HG03565 (cell line): ENCODE measurements around the gene ACTA1.
"Not testable (repeated sequence)": the region's sequence is repeated elsewhere in the genome, so short reads cannot be mapped to it uniquely, and the experiment has no call there.

Experiments
- ATAC-seq: cut with Tn5 transposase; IDR thresholded peaks from one replicate; pipeline ENCODE4 v1.9.1; 2021; ENCODE audit warnings: mild to moderate bottlenecking, moderate library complexity; ENCODE audit not compliant: unreplicated experiment

The ACTA1 gene

GRCh38 chr1:229409616-229410369 lies 24.1 kb downstream of the ACTA1 start:
- no peak for ATAC-seq

DNA sequence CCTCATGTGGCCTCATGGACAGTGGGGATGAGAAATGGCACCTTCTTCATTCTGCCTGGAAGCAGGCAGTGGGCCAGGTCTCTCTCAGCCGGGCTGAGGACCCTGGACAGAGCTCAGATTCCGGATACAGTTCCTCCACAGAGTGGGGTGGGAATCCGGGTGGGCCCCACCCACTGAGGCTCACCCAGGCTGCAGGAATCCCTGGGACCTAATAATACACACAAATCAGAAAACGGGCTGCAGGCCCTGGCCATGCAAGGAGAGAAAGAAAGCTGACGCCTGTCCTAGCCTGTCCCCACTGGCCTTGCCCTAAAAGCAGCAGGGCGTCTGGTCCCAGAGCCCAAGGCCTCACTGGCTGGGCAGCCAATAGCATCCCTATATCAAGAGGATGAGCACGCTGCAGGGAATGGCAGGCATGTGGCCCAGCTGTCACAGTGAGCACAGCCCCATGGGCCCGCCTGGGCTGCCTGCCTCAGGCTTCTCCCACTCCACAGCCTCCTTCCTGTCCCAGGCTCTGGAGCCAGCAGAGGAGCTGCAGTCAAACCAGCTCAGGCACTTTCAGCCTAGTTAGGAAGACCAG lies 25.3 kb downstream of the ACTA1 start:
- ATAC-seq = no peak

- ATAC-seq = no peak
These were observed 26.5 kb downstream of the ACTA1 start for GRCh38 chr1:229407206-229408026.

- no peak for ATAC-seq
These were observed 27.1 kb downstream of the ACTA1 start for GRCh38 chr1:229406798-229407197.

GRCh38 chr1:229403573-229403972 lies 30.3 kb downstream of the ACTA1 start:
- no peak for ATAC-seq

GRCh38 chr1:229402993-229403392 lies 30.9 kb downstream of the ACTA1 start:
- no peak for ATAC-seq

- ATAC-seq = not testable (repeated sequence)
These were observed 31.6 kb downstream of the ACTA1 start for GRCh38 chr1:229402329-229402728.

- ATAC-seq = no peak
These were observed 36.1 kb downstream of the ACTA1 start for GRCh38 chr1:229397762-229398161.

- no peak for ATAC-seq
These were observed 37.2 kb downstream of the ACTA1 start for GRCh38 chr1:229396585-229397206.

DNA sequence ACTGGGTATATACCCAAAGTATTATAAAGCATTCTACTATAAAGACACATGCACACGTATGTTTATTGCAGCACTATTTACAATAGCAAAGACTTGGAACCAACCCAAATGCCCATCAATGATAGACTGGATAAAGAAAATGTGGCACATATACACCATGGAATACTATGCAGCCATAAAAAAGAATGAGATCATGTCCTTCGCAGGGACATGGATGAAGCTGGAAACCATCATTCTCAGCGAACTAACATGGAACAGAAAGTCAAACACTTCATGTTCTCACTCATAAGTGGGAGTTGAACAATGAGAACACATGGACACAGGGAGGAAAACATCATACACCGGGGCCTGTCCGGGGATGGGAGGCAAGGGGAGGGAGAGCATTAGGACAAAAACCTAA lies 39.4 kb downstream of the ACTA1 start:
- ATAC-seq = not testable (repeated sequence)

DNA sequence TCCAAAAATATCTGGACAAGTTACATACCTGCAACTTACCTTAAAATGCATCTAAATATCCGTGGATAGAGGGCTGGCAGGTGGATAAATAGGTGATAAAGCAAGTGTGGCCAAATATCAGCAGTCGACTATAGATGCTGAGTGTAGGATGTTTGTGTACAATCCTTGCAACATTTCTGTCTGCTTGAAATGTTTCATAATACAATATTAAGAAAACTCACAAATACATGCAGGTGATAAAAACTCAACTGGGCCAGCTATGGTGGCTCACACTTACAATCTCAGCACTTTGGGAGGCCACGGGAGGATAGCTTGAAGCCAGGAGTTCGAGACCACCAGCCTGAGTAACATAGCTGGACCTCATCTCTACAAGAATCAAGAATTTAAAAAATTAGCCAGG lies 41.0 kb downstream of the ACTA1 start:
- no peak for ATAC-seq

GRCh38 chr1:229390130-229390529 lies 43.8 kb downstream of the ACTA1 start:
- ATAC-seq = no peak

DNA sequence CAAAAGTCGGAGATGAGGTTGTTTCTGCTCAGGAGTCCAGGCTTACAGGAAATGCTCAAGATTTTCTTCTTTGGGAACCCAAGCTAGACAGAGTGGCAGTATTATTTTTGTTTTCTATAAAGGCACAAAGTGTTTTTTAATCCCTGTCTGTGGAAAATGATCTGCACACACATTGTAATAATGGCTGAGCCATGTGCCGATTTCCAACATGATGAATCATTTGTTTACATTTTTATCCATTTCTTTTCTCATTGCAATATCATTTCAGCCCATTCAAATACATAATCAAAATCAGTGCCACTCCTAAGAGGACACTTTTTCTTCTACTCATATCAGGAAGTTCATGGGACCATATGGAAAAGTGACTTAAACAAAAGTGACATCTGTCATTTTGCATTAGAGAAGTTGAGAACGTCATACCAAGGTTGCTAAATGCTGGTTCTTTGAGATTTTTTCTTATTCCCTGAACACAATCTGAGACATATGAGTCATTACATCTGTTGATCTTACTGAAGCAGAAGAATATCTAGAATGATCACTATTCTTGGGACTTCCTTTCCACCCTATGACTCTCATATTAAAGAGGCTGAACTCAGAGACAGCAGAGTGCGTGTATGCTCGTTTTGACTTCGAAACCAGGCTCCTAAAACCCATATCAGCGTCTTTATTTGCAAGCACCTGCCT lies 44.9 kb downstream of the ACTA1 start:
- ATAC-seq = no peak

DNA sequence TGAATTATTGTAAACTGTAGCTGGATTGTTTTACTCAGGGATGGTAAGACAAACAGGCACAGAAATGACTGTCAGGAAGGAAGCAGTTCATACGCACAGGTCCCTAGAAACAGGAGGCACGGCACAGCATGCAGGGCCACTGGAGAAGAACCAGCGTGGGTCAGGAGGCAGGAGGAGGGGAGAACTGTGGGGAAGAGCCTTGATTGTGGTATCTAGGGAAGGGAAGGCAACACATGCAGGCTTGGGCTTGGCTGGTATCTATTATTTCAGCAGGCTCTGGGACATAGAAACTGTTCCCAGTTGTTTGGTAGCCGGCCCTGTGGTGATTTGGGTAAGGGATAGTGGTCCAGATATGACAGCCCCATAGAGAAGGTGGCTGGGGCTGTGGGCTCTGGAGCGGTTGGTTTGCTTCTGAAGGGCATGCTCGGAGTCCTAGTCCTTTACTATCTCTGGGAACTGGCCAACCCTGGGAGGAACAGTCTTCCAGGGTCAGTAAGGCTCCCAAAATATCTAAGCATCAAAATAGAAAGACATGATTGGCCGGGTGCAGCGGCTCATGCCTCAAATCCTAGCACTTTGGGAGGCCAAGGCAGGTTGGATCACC lies 47.9 kb downstream of the ACTA1 start:
- ATAC-seq = no peak

GRCh38 chr1:229384822-229385221 lies 49.1 kb downstream of the ACTA1 start:
- no peak for ATAC-seq

DNA sequence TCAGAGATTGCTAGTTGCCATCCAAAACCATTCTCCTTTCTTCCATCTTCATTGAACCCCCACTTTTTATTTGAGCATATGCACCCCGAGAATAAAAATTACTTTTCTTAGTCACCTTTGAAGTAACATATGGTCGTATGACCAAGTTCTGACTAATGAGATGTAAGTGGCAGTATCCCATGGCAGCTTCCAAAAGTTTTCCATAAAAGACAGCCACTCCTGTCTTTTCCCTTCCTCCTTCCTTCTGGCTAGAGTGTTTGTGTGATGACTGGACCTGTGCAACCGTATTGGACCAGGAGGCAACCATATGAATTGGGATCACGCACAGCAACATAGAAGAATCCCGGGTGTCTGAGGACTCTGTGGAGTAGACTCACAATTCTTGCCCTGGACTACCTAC lies 49.9 kb downstream of the ACTA1 start:
- no peak for ATAC-seq

DNA sequence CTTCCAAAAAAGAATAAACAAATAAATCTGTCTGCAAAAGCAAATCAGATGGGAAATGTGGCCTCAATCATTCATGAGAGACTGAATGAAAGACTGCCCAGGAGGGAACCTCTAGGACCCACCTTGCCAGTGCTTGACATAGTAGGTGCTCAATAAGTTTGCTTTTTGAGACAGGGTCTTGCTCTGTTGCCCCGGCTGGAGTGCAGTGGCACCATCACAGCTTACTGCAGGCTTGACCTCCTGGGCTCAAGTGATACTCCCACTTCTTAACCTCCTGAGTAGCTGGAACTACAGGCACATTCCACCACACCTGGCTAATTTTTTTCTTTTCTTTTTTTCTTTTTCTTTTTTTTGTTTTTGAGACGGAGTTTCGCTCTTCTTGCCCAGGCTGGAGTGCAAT lies 50.7 kb downstream of the ACTA1 start:
- ATAC-seq = no peak
